MCF 10A (cell line): ENCODE measurements around the gene ADGRD1. TPM values are rescaled to one million over a fixed set of nuclear protein-coding genes. Genes with fewer than 3 reads are reported as not detected.

Experiments used
- BruUV-seq: library from RNA; stranded (reverse); fragments of 400-500 nt; replicated peaks from 2 replicates; lab custom pipeline; 2021; lab: Mats Ljungman, UMichigan
- CTCF ChIA-PET: fragments of 300-600 bp; sonication (Branson Sonifier 250); formaldehyde crosslinking; extraction: SDS; loops from one replicate; lab custom pipeline; 2021; ENCODE audit warnings: antibody characterized with exemption, inconsistent platforms; lab: Yijun Ruan, JAX
- POLR2A ChIA-PET: fragments of 300-600, 350-650 bp; sonication (Branson Sonifier 250); formaldehyde crosslinking; extraction: SDS; loops from one replicate; lab custom pipeline; 2020; ENCODE audit warnings: antibody characterized with exemption, inconsistent platforms; lab: Yijun Ruan, JAX
- DNase-seq: peaks from one replicate; pipeline ENCODE4 v3.0.0-alpha.2; 2018; ENCODE audit not compliant: unreplicated experiment
- H3K27ac Mint-ChIP-seq: one replicate; pipeline ENCODE4 v1.8.0; 2022; ENCODE audit warnings: mild to moderate bottlenecking, low read depth, mixed read lengths; ENCODE audit not compliant: unreplicated experiment
- H3K27me3 Mint-ChIP-seq: one replicate; pipeline ENCODE4 v1.8.0; 2022; ENCODE audit warnings: mixed read lengths; ENCODE audit not compliant: insufficient read depth, unreplicated experiment
- H3K36me3 Mint-ChIP-seq: one replicate; pipeline ENCODE4 v1.8.0; 2022; ENCODE audit warnings: mild to moderate bottlenecking, moderate library complexity, mixed read lengths; ENCODE audit not compliant: insufficient read depth, unreplicated experiment
- H3K4me1 Mint-ChIP-seq: one replicate; pipeline ENCODE4 v1.8.0; 2022; ENCODE audit warnings: mixed read lengths; ENCODE audit not compliant: insufficient read depth, unreplicated experiment
- H3K4me3 Mint-ChIP-seq: one replicate; pipeline ENCODE4 v1.8.0; 2022; ENCODE audit warnings: mild to moderate bottlenecking, moderate library complexity, mixed read lengths; ENCODE audit not compliant: unreplicated experiment
- H3K9me3 Mint-ChIP-seq: one replicate; pipeline ENCODE4 v1.8.0; 2022; ENCODE audit warnings: mixed read lengths; ENCODE audit not compliant: unreplicated experiment
- intact Hi-C: fragments of 100-400 bp; cut with micrococcal nuclease; formaldehyde crosslinking; loops from 2 replicates; pipeline ENCODE4 v1.14.1; 2022
- total RNA-seq: library from RNA; stranded (reverse); gene quantifications from 2 replicates; pipeline ENCODE4 v1.2.3, GENCODE V29; 2022
- TF ChIP-seq, protein P1 (sequence below): fragments of 200-600 bp; IDR thresholded peaks from one replicate; pipeline ENCODE4 v1.8.0; 2022; ENCODE audit warnings: antibody characterized with exemption, mild to moderate bottlenecking; ENCODE audit not compliant: unreplicated experiment

Gene ADGRD1
- total RNA-seq, 1 experiment from 2014 or later: 0.68 TPM

DNA sequence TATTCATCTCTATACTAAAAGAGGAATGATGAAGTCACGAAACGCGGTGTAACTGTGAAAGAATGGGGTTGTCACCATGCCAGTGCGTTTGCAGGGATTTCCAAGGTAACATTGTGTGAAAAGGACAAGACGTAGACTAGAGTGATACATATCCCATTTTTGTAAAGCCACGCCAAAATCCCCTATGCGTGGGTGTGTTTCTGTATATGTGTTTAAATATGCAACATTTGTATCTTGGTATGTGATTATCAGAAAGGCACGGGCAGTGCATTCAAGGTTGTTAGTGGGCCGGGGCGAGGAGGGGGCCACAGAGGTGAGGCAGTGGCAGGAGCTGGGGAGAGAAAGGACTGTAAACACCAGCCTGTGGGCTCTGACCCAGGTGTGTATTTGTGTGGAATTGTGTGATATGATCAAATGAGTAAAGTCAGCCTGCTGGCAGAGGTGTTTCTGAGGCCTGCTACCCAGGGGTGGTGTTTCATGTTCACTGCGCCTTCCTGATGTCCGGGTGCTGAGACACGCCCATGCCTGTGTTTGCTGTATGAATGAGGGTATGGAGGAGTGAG, 137.8 kb downstream of the ADGRD1 start:
- H3K36me3 Mint-ChIP-seq: no peaks in the 10 kb centered on the region

DNA sequence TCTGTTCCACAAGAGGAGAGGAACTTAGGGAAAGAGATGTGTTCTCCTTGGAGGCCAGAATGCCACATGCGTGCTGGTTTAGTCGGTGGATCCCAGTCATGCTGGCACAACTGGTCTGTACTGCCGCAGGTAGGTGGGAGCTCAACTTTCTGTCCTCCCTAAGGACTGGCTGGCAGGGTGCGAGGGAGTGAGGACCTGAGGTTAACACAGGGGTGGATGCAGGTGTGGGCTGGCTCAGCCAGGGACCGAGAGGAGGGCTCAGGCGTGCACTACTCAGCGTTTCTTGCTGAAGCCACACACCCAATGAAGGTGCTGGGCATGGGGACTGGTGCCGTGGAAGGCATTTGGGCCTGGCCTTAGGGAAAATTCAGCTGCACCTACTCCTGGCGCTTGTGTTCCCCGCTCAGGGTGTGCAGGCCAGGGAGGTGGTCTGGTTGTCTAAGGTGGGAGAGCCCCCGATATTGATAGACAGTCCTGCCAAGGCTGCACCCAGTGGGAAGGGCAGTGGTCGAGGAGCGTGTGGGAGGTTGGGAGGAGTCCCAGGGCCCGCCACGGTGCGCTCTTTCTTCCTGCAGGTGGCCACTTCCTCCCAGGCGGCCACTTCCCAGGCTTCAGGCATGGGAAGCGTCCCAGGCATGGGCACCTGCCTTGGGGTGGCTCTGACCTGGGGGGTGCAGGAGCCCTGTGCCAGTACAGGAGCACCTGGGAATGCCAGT, 138.4 kb downstream of the ADGRD1 start:
- CTCF ChIA-PET: interaction anchor here (0.6 to 1.9 kb wide), 3 partner anchors 12 to 174 kb away, joined by 3 to 13 read pairs (median 4); no protein-coding TSS in a partner anchor
- Mint-ChIP-seq H3K4me1 (peaks cover 11% of the 10 kb centered on the region), H3K27ac (no peak overlapping the region), H3K4me3 (no peak overlapping the region), H3K36me3 (no peaks in the 10 kb centered on the region), H3K9me3 (no peaks in the 10 kb centered on the region), H3K27me3 (peaks cover 21% of the 10 kb centered on the region)
- BruUV-seq: no TSS peak
- intact Hi-C loops: loop anchor here (5.0 to 10.0 kb wide), 2 partner anchors 175 to 327 kb away; no protein-coding TSS in a partner anchor
- TF ChIP-seq, protein P1, sequence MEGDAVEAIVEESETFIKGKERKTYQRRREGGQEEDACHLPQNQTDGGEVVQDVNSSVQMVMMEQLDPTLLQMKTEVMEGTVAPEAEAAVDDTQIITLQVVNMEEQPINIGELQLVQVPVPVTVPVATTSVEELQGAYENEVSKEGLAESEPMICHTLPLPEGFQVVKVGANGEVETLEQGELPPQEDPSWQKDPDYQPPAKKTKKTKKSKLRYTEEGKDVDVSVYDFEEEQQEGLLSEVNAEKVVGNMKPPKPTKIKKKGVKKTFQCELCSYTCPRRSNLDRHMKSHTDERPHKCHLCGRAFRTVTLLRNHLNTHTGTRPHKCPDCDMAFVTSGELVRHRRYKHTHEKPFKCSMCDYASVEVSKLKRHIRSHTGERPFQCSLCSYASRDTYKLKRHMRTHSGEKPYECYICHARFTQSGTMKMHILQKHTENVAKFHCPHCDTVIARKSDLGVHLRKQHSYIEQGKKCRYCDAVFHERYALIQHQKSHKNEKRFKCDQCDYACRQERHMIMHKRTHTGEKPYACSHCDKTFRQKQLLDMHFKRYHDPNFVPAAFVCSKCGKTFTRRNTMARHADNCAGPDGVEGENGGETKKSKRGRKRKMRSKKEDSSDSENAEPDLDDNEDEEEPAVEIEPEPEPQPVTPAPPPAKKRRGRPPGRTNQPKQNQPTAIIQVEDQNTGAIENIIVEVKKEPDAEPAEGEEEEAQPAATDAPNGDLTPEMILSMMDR: no peak
- no peak for DNase-seq
- POLR2A ChIA-PET: no interaction called here

More for the DNA sequence above, 137.8 kb downstream of the ADGRD1 start:
- H3K4me3 Mint-ChIP-seq: no peak overlapping the region
- H3K9me3 Mint-ChIP-seq: no peaks in the 10 kb centered on the region
- BruUV-seq: no TSS peak
- no peak overlapping the region for H3K27ac Mint-ChIP-seq
- CTCF ChIA-PET: interaction anchor here (0.6 to 1.0 kb wide), 2 partner anchors 66 to 174 kb away, joined by 3 to 4 read pairs; no protein-coding TSS in a partner anchor
- peak; percentile 35 for DNase-seq
- peaks cover 11% of the 10 kb centered on the region for H3K4me1 Mint-ChIP-seq
- POLR2A ChIA-PET: no interaction called here
- TF ChIP-seq, protein P1: no peak
- peaks cover 15% of the 10 kb centered on the region for H3K27me3 Mint-ChIP-seq
- intact Hi-C loops: loop anchor here (5.0 to 10.0 kb wide), 2 partner anchors 174 to 327 kb away; no protein-coding TSS in a partner anchor

DNA sequence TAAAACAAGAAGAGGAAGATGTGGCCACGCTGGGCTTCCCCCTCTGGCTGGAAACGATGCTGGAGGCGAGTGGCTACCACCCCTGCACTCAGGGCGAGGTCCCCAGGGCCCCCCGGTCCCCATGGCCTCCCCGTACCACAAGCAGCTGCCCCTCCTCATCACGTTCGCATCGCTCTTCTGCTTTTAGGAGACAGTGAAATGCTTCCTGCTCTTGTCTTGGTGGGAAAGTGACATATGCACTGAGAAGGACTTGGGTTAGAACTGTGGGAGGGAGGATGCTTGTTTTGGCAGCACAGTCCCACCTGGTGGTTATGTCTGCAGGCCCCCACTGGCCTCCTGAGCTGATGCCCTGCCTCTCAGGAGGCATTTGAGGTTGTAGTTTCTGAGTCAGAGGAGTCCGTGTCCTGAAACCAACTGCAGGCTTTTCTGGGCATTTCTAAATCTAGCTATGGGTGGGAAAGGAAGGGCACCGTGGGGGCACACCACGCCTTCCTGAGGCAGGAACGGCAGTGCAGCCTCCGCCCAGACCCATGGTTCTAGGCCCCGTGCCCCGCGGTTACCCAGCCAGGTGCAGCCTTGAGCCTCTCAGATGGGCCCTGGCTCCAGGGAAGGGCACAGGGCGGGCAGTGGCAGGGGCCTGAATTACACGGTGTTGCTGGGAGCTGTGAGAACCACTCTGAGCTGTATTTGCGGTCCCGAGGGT, 139.3 kb downstream of the ADGRD1 start:
- Mint-ChIP-seq H3K27me3 (peaks cover 22% of the 10 kb centered on the region), H3K4me3 (no peak overlapping the region), H3K27ac (no peak overlapping the region), H3K36me3 (no peaks in the 10 kb centered on the region), H3K4me1 (peaks cover 11% of the 10 kb centered on the region), H3K9me3 (no peaks in the 10 kb centered on the region)
- TF ChIP-seq, protein P1: no peak
- no TSS peak for BruUV-seq
- DNase-seq: peak; percentile 78
- ChIA-PET CTCF (interaction anchor here (1.2 to 1.9 kb wide), 2 partner anchors 11 to 330 kb away, joined by 3 to 13 read pairs; no protein-coding TSS in a partner anchor), POLR2A (no interaction called here)
- intact Hi-C loops: loop anchor here (5.0 to 10.0 kb wide), 2 partner anchors 176 to 328 kb away; no protein-coding TSS in a partner anchor
